Measurements from ENCODE around the gene HELZ. TPM values are rescaled to one million over a fixed set of nuclear protein-coding genes. Genes with fewer than 3 reads are reported as not detected.
A peak's percentile ranks its signal among the peaks of the same experiment; 100 is the strongest.
"Not testable (repeated sequence)": the region's sequence is repeated elsewhere in the genome, so short reads cannot be mapped to it uniquely, and the experiment has no call there.

Gene HELZ
- total and polyA plus RNA-seq, 2 donors (not counting 1 experiment from before 2014, with no cell fraction given): 10.4 to 97.8 TPM

GRCh38 chr17:67289181-67289876 is 44.3 kb upstream of the HELZ start:
- 23% methylated on average over 12 of the region's 14 CpGs for WGBS (ENCODE audit: insufficient coverage)
- Histone ChIP-seq H3K79me2 (ENCODE audit: control insufficient read depth, insufficient read depth, low read length) (no peaks in the 10 kb centered on the region), H3K4me1 (ENCODE audit: control insufficient read depth in 2 of 2, insufficient read depth in 2 of 2, low read length in 2 of 2) (peaks cover 0 to 3% of the 10 kb centered on the region in 2 donors), H3K4me3 (ENCODE audit: control extremely low read depth in 1 of 5, extremely low read depth in 1 of 5, insufficient read depth in 1 of 5, low read depth in 2 of 5, low read length in 4 of 5) (no peak overlapping the region), H3K9ac (ENCODE audit: low read length) (no peak overlapping the region), H3K27ac (ENCODE audit: low read length in 2 of 2) (no peak overlapping the region), H2AFZ (ENCODE audit: insufficient read depth, low read depth, low read length, poor library complexity, severe bottlenecking) (peak overlapping the region; percentile 34), H3K9me3 (ENCODE audit: control extremely low read depth in 1 of 3, control insufficient read depth in 2 of 3, insufficient read depth in 1 of 3, low read length in 2 of 3) (no peaks in the 10 kb centered on the region), H3K4me2 (replicated peaks; ENCODE audit: low read depth, low read length, poor library complexity, severe bottlenecking) (no peak overlapping the region), H3K27me3 (replicated peaks in 1 of 4; ENCODE audit: control extremely low read depth in 1 of 4, control insufficient read depth in 3 of 4, insufficient read depth in 4 of 4, low read length in 3 of 4) (no peaks in the 10 kb centered on the region), H4K20me1 (ENCODE audit: control insufficient read depth, insufficient read depth, low read length, poor library complexity, severe bottlenecking) (no peaks in the 10 kb centered on the region), H3K36me3 (replicated peaks in 1 of 2; ENCODE audit: control extremely low read depth in 1 of 2, control insufficient read depth in 1 of 2, extremely low read depth in 1 of 2, insufficient read depth in 2 of 2, low read length in 1 of 2) (no peaks in the 10 kb centered on the region)
- peak; percentile 10 for DNase-seq
- ChIA-PET CTCF (interaction anchor here (0.7 kb wide), 1 partner anchor 891 kb away, joined by 8 read pairs; no protein-coding TSS in a partner anchor), POLR2A (no interaction called here)
- Mint-ChIP-seq H3K4me1 (peaks cover 9% of the 10 kb centered on the region), H3K27me3 (no peaks in the 10 kb centered on the region), H3K9me3 (ENCODE audit: insufficient read depth) (no peaks in the 10 kb centered on the region), H3K27ac (no peak overlapping the region), H3K4me3 (no peak overlapping the region)
- TF ChIP-seq EZH2 (IDR thresholded peaks at IDR 0.05; ENCODE audit: borderline replicate concordance, insufficient read depth, low read depth, low read length, poor library complexity, severe bottlenecking) (no peak), CTCF (IDR thresholded peaks at IDR 0.05) (no peak)
- intact Hi-C loops (cut with micrococcal nuclease): no loop called here
- no peak for ATAC-seq (ENCODE audit: low read depth)

GRCh38 chr17:67286826-67287225 is 41.8 kb upstream of the HELZ start:
- intact Hi-C loops (cut with micrococcal nuclease); H3K27me3 Mint-ChIP-seq; H3K9me3 Mint-ChIP-seq (ENCODE audit: insufficient read depth); H3K4me1 ChIP-seq (ENCODE audit: control insufficient read depth in 2 of 2, insufficient read depth in 2 of 2, low read length in 2 of 2); H3K79me2 ChIP-seq (ENCODE audit: control insufficient read depth, insufficient read depth, low read length); H3K27ac ChIP-seq (ENCODE audit: low read length in 2 of 2); CTCF ChIA-PET; H3K27me3 ChIP-seq (replicated peaks in 1 of 4; ENCODE audit: control extremely low read depth in 1 of 4, control insufficient read depth in 3 of 4, insufficient read depth in 4 of 4, low read length in 3 of 4); H4K20me1 ChIP-seq (ENCODE audit: control insufficient read depth, insufficient read depth, low read length, poor library complexity, severe bottlenecking); H3K27ac Mint-ChIP-seq; H3K4me2 ChIP-seq (replicated peaks; ENCODE audit: low read depth, low read length, poor library complexity, severe bottlenecking); H3K9ac ChIP-seq (ENCODE audit: low read length); H3K36me3 ChIP-seq (replicated peaks in 1 of 2; ENCODE audit: control extremely low read depth in 1 of 2, control insufficient read depth in 1 of 2, extremely low read depth in 1 of 2, insufficient read depth in 2 of 2, low read length in 1 of 2); H2AFZ ChIP-seq (ENCODE audit: insufficient read depth, low read depth, low read length, poor library complexity, severe bottlenecking); POLR2A ChIA-PET; H3K4me3 ChIP-seq (ENCODE audit: control extremely low read depth in 1 of 5, extremely low read depth in 1 of 5, insufficient read depth in 1 of 5, low read depth in 2 of 5, low read length in 4 of 5); H3K4me3 Mint-ChIP-seq; DNase-seq; H3K4me1 Mint-ChIP-seq; ATAC-seq (ENCODE audit: low read depth); H3K9me3 ChIP-seq (ENCODE audit: control extremely low read depth in 1 of 3, control insufficient read depth in 2 of 3, insufficient read depth in 1 of 3, low read length in 2 of 3): not testable (repeated sequence)
- WGBS (ENCODE audit: insufficient coverage): 70% methylated on average over 3 of the region's 3 CpGs

Data from B cell (primary cell).